PC-9 (cell line): ENCODE results near the gene EWSR1. TPM values are rescaled to one million over a fixed set of nuclear protein-coding genes. Genes with fewer than 3 reads are reported as not detected.

Source experiments
- BruUV-seq: library from RNA; stranded (reverse); fragments of 400-500 nt; replicated peaks from 2 replicates; lab custom pipeline; 2021; lab: Mats Ljungman, UMichigan
- CTCF ChIA-PET: fragments of 300-600 bp; sonication (Branson Sonifier 250); formaldehyde crosslinking; loops from one replicate; lab custom pipeline; 2022; ENCODE audit warnings: antibody characterized with exemption; lab: Charles Lee
- POLR2A ChIA-PET: fragments of 300-600 bp; sonication (Branson Sonifier 250); formaldehyde crosslinking; loops from one replicate; lab custom pipeline; 2022; ENCODE audit warnings: antibody characterized with exemption; ENCODE audit not compliant: unreplicated experiment; lab: Charles Lee
- DNase-seq, 2 experiments: peaks; one replicate each; pipeline versions ENCODE4 v3.0.0 to v3.0.0-alpha.2; 2015 to 2022; ENCODE audit warnings: mixed read lengths in 1 of 2
- H2AFZ ChIP-seq: fragments of 200-600 bp; sonication (generic); 2 replicates; pipeline ENCODE4 v1.8.1; 2017; ENCODE audit warnings: antibody characterized with exemption
- H3F3A ChIP-seq: fragments of 200-600 bp; sonication (generic); 2 replicates; pipeline ENCODE4 v1.8.1; 2017; ENCODE audit warnings: antibody characterized with exemption, mild to moderate bottlenecking, low read depth; ENCODE audit not compliant: insufficient read depth
- H3K27ac ChIP-seq: fragments of 200-600 bp; sonication (generic); 2 replicates; pipeline ENCODE4 v1.6.1; 2016; ENCODE audit warnings: mixed run types
- H3K27me3 ChIP-seq: fragments of 200-600 bp; sonication (generic); 2 replicates; pipeline ENCODE4 v1.6.1; 2016; ENCODE audit warnings: low read depth, mixed run types; ENCODE audit not compliant: insufficient read depth
- H3K36me3 ChIP-seq: fragments of 200-600 bp; sonication (generic); 2 replicates; pipeline ENCODE4 v1.6.1; 2016; ENCODE audit warnings: low read depth, mixed run types
- H3K4me1 ChIP-seq: fragments of 200-600 bp; sonication (generic); replicated peaks from 2 replicates; pipeline ENCODE4 v1.6.1; 2016; ENCODE audit warnings: mixed run types; ENCODE audit not compliant: insufficient read depth
- H3K4me2 ChIP-seq: fragments of 200-600 bp; sonication (generic); 2 replicates; pipeline ENCODE4 v1.6.1; 2017; ENCODE audit warnings: mixed run types
- H3K4me3 ChIP-seq: fragments of 200-600 bp; sonication (generic); 2 replicates; pipeline ENCODE4 v1.6.1; 2016; ENCODE audit warnings: mixed run types
- H3K79me2 ChIP-seq: fragments of 200-600 bp; sonication (generic); 2 replicates; pipeline ENCODE4 v1.6.1; 2017; ENCODE audit warnings: low read depth, mixed run types
- H3K9me2 ChIP-seq: fragments of 200-600 bp; sonication (generic); 2 replicates; pipeline ENCODE4 v1.8.1; 2017; ENCODE audit warnings: mild to moderate bottlenecking; ENCODE audit not compliant: insufficient read depth
- H3K9me3 ChIP-seq: fragments of 200-600 bp; sonication (generic); 2 replicates; pipeline ENCODE4 v1.8.1; 2016; ENCODE audit warnings: low read depth; ENCODE audit not compliant: insufficient read depth
- H4K20me1 ChIP-seq: fragments of 200-600 bp; sonication (generic); 2 replicates; pipeline ENCODE4 v1.8.1; 2017; ENCODE audit not compliant: insufficient read depth
- CTCF ChIP-seq: fragments of 200-600 bp; sonication (generic); conservative IDR thresholded peaks from 2 replicates; pipeline ENCODE4 v1.6.1; 2017; ENCODE audit warnings: mixed run types, antibody characterized with exemption, mild to moderate bottlenecking, moderate library complexity
- EZH2 ChIP-seq: fragments of 200-600 bp; sonication (generic); IDR thresholded peaks from 2 replicates; pipeline ENCODE4 v1.8.0; 2017; ENCODE audit warnings: antibody characterized with exemption, low read depth
- intact Hi-C: fragments of 100-400 bp; cut with micrococcal nuclease; formaldehyde crosslinking; loops from one replicate; pipeline ENCODE4 v1.10.0; 2022; ENCODE audit not compliant: unreplicated experiment
- total RNA-seq: library from RNA; stranded (reverse); gene quantifications from 2 replicates; pipeline ENCODE4 v1.2.3, GENCODE V29; 2021

EWSR1 gene
- total RNA-seq, 1 experiment from 2014 or later = 200 TPM

- no peak for DNase-seq
- Histone ChIP-seq H3F3A (peaks cover 3% of the 10 kb centered on the region; the same call in 1 of the 2 replicates), H3K79me2 (no peaks in the 10 kb centered on the region), H3K36me3 (no peaks in the 10 kb centered on the region), H4K20me1 (no peaks in the 10 kb centered on the region), H3K27me3 (no peaks in the 10 kb centered on the region), H3K4me2 (no peak overlapping the region), H3K9me3 (no peaks in the 10 kb centered on the region), H3K4me3 (no peak overlapping the region), H2AFZ (no peak overlapping the region), H3K27ac (no peak overlapping the region), H3K9me2 (no peaks in the 10 kb centered on the region), H3K4me1 (no peaks in the 10 kb centered on the region)
- CTCF ChIA-PET = no interaction called here
- POLR2A ChIA-PET = no interaction called here
- intact Hi-C loops = no loop called here
- TF ChIP-seq CTCF (no peak), EZH2 (no peak)
- no TSS peak for BruUV-seq
These were observed 57.8 kb downstream of the EWSR1 start for GRCh38 chr22:29325785-29326315.

GRCh38 chr22:29326481-29326880 lies 58.4 kb downstream of the EWSR1 start:
- BruUV-seq = no TSS peak
- CTCF ChIA-PET = no interaction called here
- POLR2A ChIA-PET = no interaction called here
- no peaks in the 10 kb centered on the region for H3K9me2 ChIP-seq
- H3K27me3 ChIP-seq = no peaks in the 10 kb centered on the region
- H3K79me2 ChIP-seq = no peaks in the 10 kb centered on the region
- H3K4me1 ChIP-seq = no peaks in the 10 kb centered on the region
- no peak overlapping the region for H3K27ac ChIP-seq
- peaks cover 3% of the 10 kb centered on the region; the same call in 1 of the 2 replicates for H3F3A ChIP-seq
- H3K9me3 ChIP-seq = no peaks in the 10 kb centered on the region
- H3K4me2 ChIP-seq = no peak overlapping the region
- no peak for TF ChIP-seq EZH2
- no peak for TF ChIP-seq CTCF
- H3K36me3 ChIP-seq = no peaks in the 10 kb centered on the region
- no peak overlapping the region for H2AFZ ChIP-seq
- DNase-seq = no peak
- H4K20me1 ChIP-seq = no peaks in the 10 kb centered on the region
- intact Hi-C loops = no loop called here
- no peak overlapping the region for H3K4me3 ChIP-seq

- Histone ChIP-seq H3F3A (peaks cover 3% of the 10 kb centered on the region; the same call in 1 of the 2 replicates), H3K27ac (no peak overlapping the region), H3K27me3 (no peaks in the 10 kb centered on the region), H3K4me3 (no peak overlapping the region), H3K4me2 (no peak overlapping the region), H3K9me2 (no peaks in the 10 kb centered on the region), H2AFZ (no peak overlapping the region), H3K79me2 (no peaks in the 10 kb centered on the region), H3K36me3 (no peaks in the 10 kb centered on the region), H3K9me3 (no peaks in the 10 kb centered on the region), H4K20me1 (no peaks in the 10 kb centered on the region), H3K4me1 (no peaks in the 10 kb centered on the region)
- BruUV-seq = no TSS peak
- DNase-seq = no peak
- no peak for TF ChIP-seq CTCF
- no peak for TF ChIP-seq EZH2
- ChIA-PET CTCF (no interaction called here), POLR2A (no interaction called here)
- intact Hi-C loops = no loop called here
These were observed 59.2 kb downstream of the EWSR1 start for GRCh38 chr22:29327089-29327764.
